H1 (cell line): ENCODE data around the gene RER1. TPM values are rescaled to one million over a fixed set of nuclear protein-coding genes. Genes with fewer than 3 reads are reported as not detected.

Experiments used
- CTCF ChIA-PET: fragments of 300-600 bp; sonication (Branson Sonifier 250); formaldehyde crosslinking; loops from one replicate; lab custom pipeline; 2021; ENCODE audit not compliant: partially characterized antibody; lab: Charles Lee
- POLR2A ChIA-PET: fragments of 300-600 bp; sonication (Branson Sonifier 250); formaldehyde crosslinking; loops from one replicate; lab custom pipeline; 2021; ENCODE audit warnings: inconsistent platforms; ENCODE audit not compliant: partially characterized antibody; lab: Charles Lee
- DNase-seq, 2 experiments: peaks; one replicate each; pipeline versions ENCODE4 v3.0.0 to v3.0.0-alpha.2; 2010 to 2022; ENCODE audit warnings: low spot score in 2 of 2, low read depth in 1 of 2, mixed read lengths in 1 of 2
- FAIRE-seq: peaks from 2 replicates; lab custom pipeline; 2011; peaks lifted over from hg19 to GRCh38; lab: Jason Lieb, UNC
- H2AFZ ChIP-seq: 2 replicates; pipeline ENCODE4 v1.8.1; 2012; ENCODE audit warnings: low read length, inconsistent platforms
- H2AK5ac ChIP-seq: 2 replicates; pipeline ENCODE4 v1.6.1; 2013; ENCODE audit warnings: low read depth, low read length
- H2BK120ac ChIP-seq: replicated peaks from 2 replicates; pipeline ENCODE3; 2013; ENCODE audit warnings: low read depth, low read length, inconsistent platforms
- H2BK12ac ChIP-seq: 2 replicates; pipeline ENCODE4 v1.6.1; 2013; ENCODE audit warnings: low read depth, low read length
- H2BK15ac ChIP-seq: 2 replicates; pipeline ENCODE4 v1.6.1; 2013; ENCODE audit warnings: low read length
- H2BK20ac ChIP-seq: 2 replicates; pipeline ENCODE4 v1.6.1; 2013; ENCODE audit warnings: low read length
- H2BK5ac ChIP-seq: 2 replicates; pipeline ENCODE4 v1.6.1; 2013; ENCODE audit warnings: low read depth, low read length
- H3K14ac ChIP-seq: 2 replicates; pipeline ENCODE4 v1.6.1; 2013; ENCODE audit warnings: inconsistent platforms; ENCODE audit not compliant: insufficient read length
- H3K18ac ChIP-seq: 2 replicates; pipeline ENCODE4 v1.6.1; 2013; ENCODE audit warnings: low read length; ENCODE audit errors: extremely low read depth
- H3K23ac ChIP-seq: 2 replicates; pipeline ENCODE4 v1.6.1; 2013; ENCODE audit warnings: inconsistent platforms; ENCODE audit not compliant: insufficient read length
- H3K23me2 ChIP-seq: 2 replicates; pipeline ENCODE4 v1.6.1; 2013; ENCODE audit warnings: low read depth, low read length
- H3K27ac ChIP-seq: 2 replicates; pipeline ENCODE4 v1.6.1; 2011; ENCODE audit warnings: low read depth, low read length, inconsistent platforms
- H3K27me3 ChIP-seq, 4 experiments: replicated peaks in 1 of 4; 1 replicate in 1 of 4; 2 replicates in 3 of 4; pipeline versions ENCODE4 v1.6.1 to v1.8.1; 2011 to 2013; ENCODE audit warnings: low read length in 3 of 4, mild to moderate bottlenecking in 3 of 4, inconsistent platforms in 2 of 4, mixed read lengths in 2 of 4, moderate library complexity in 1 of 4; ENCODE audit not compliant: control insufficient read depth in 3 of 4, insufficient read depth in 3 of 4; ENCODE audit errors: extremely low read depth in 1 of 4
- H3K36me3 ChIP-seq, 4 experiments: 2 replicates each; pipeline versions ENCODE4 v1.6.1 to v1.8.1; 2011 to 2013; ENCODE audit warnings: mild to moderate bottlenecking in 4 of 4, low read length in 3 of 4, moderate library complexity in 2 of 4, control low read depth in 1 of 4, inconsistent platforms in 1 of 4; ENCODE audit not compliant: insufficient read depth in 4 of 4, control insufficient read depth in 2 of 4
- H3K4ac ChIP-seq: replicated peaks from 2 replicates; pipeline ENCODE3; 2013; ENCODE audit warnings: low read length, low read depth, mixed read lengths, inconsistent platforms; ENCODE audit not compliant: insufficient read length
- H3K4me1 ChIP-seq, 4 experiments: replicated peaks in 1 of 4; 1 replicate in 1 of 4; 2 replicates in 3 of 4; pipeline versions ENCODE4 v1.6.1 to v1.8.1; 2011 to 2013; ENCODE audit warnings: low read length in 3 of 4, inconsistent platforms in 2 of 4, mixed read lengths in 1 of 4; ENCODE audit not compliant: insufficient read depth in 4 of 4, control insufficient read depth in 3 of 4
- H3K4me2 ChIP-seq, 2 experiments: 2 replicates each; pipeline versions ENCODE4 v1.6.1 to v1.8.1; 2011 to 2013; ENCODE audit warnings: low read depth in 2 of 2, low read length in 2 of 2, control low read depth in 1 of 2, inconsistent platforms in 1 of 2, mild to moderate bottlenecking in 1 of 2; ENCODE audit not compliant: insufficient read depth in 1 of 2
- H3K4me3 ChIP-seq, 4 experiments: fragments of 200-600, 300-600 bp in 1 of 4; sonication (generic), shearing (Covaris generic), sonication (Bioruptor Twin) in 1 of 4; 2 replicates each; pipeline versions ENCODE4 v1.5.1 to v1.8.1; 2011 to 2016; ENCODE audit warnings: low read length in 4 of 4, low read depth in 3 of 4, control low read depth in 2 of 4, inconsistent platforms in 2 of 4, mild to moderate bottlenecking in 2 of 4, mixed read lengths in 1 of 4, moderate library complexity in 1 of 4; ENCODE audit not compliant: insufficient read depth in 2 of 4; ENCODE audit errors: extremely low read depth in 1 of 4
- H3K56ac ChIP-seq: replicated peaks from 2 replicates; pipeline ENCODE3; 2013; ENCODE audit warnings: low read depth, mild to moderate bottlenecking, mixed read lengths, low read length, inconsistent platforms; ENCODE audit not compliant: insufficient read length
- H3K79me1 ChIP-seq: 2 replicates; pipeline ENCODE4 v1.6.1; 2013; ENCODE audit warnings: low read depth, low read length, control low read depth
- H3K79me2 ChIP-seq, 2 experiments: 2 replicates each; pipeline versions ENCODE4 v1.6.1 to v1.8.1; 2012 to 2013; ENCODE audit warnings: low read length in 2 of 2, mild to moderate bottlenecking in 2 of 2, inconsistent platforms in 1 of 2; ENCODE audit not compliant: insufficient read depth in 2 of 2, control insufficient read depth in 1 of 2
- H3K9ac ChIP-seq, 4 experiments: replicated peaks in 1 of 4; 1 replicate in 1 of 4; 2 replicates in 3 of 4; pipeline versions ENCODE4 v1.6.1 to v1.8.1; 2011 to 2013; ENCODE audit warnings: low read depth in 3 of 4, low read length in 3 of 4, control low read depth in 2 of 4, mild to moderate bottlenecking in 2 of 4, moderate library complexity in 2 of 4, inconsistent platforms in 1 of 4; ENCODE audit errors: extremely low read depth in 1 of 4
- H3K9me3 ChIP-seq, 2 experiments: 2 replicates each; pipeline versions ENCODE4 v1.6.1 to v1.8.1; 2012 to 2013; ENCODE audit warnings: mild to moderate bottlenecking in 2 of 2, moderate library complexity in 2 of 2, control low read depth in 1 of 2, inconsistent platforms in 1 of 2, low read depth in 1 of 2, low read length in 1 of 2, mixed read lengths in 1 of 2; ENCODE audit not compliant: insufficient read depth in 2 of 2
- H4K20me1 ChIP-seq, 2 experiments: replicated peaks in 1 of 2; 2 replicates each; pipeline versions ENCODE3 to v1.8.1; 2011 to 2013; ENCODE audit warnings: inconsistent platforms in 2 of 2, low read length in 2 of 2, mild to moderate bottlenecking in 1 of 2; ENCODE audit not compliant: insufficient read depth in 2 of 2, control insufficient read depth in 1 of 2
- H4K5ac ChIP-seq: 2 replicates; pipeline ENCODE4 v1.6.1; 2013; ENCODE audit warnings: low read length, low read depth, mixed read lengths, inconsistent platforms; ENCODE audit not compliant: insufficient read length
- H4K8ac ChIP-seq: 2 replicates; pipeline ENCODE4 v1.8.0; 2013; ENCODE audit warnings: mild to moderate bottlenecking, moderate library complexity, low read length, inconsistent platforms; ENCODE audit not compliant: insufficient read depth; ENCODE audit errors: extremely low read depth
- H4K91ac ChIP-seq: replicated peaks from 2 replicates; pipeline ENCODE3; 2013; ENCODE audit warnings: low read length, mixed read lengths, inconsistent platforms; ENCODE audit not compliant: insufficient read length
- CREB1 ChIP-seq: IDR thresholded peaks from 2 replicates; pipeline ENCODE4 v1.6.1; 2012; ENCODE audit warnings: inconsistent platforms
- KDM4A ChIP-seq: IDR thresholded peaks from one replicate; pipeline ENCODE4 v1.7.1; 2012; ENCODE audit warnings: low read depth, mild to moderate bottlenecking, moderate library complexity, low read length, inconsistent platforms; ENCODE audit not compliant: severe bottlenecking
- WGBS, 2 experiments: shearing (Covaris generic) in 1 of 2; methylation state at CpG; one replicate each; pipeline versions ENCODE4 v1.1.6 to v1.1.7; 2013 to 2015; ENCODE audit warnings: low lambda C conversion rate in 2 of 2, mixed read lengths in 2 of 2, inconsistent platforms in 1 of 2, low coverage in 1 of 2, missing lambda C conversion rate in 1 of 2; ENCODE audit not compliant: insufficient replicate concordance in 2 of 2, insufficient coverage in 1 of 2, insufficient read length in 1 of 2; ENCODE audit errors: extremely low coverage in 1 of 2, missing lambda C conversion rate in 1 of 2; 5-methylcytosine and 5-hydroxymethylcytosine counted together
- polyA plus RNA-seq, 7 experiments: library from polyadenylated mRNA; depleted of rRNA in 3 of 7; stranded (reverse) in 5 of 7; unstranded in 2 of 7; fragments of >200 nt in 5 of 7; fragments of 200-250 nt in 2 of 7; gene quantifications; 1 replicate in 5 of 7; 2 replicates in 1 of 7; 4 replicates in 1 of 7; pipeline versions ENCODE4 v1.2.1 to v1.2.3, GENCODE V29; 2011 to 2013; ENCODE audit warnings: missing spikeins in 2 of 7, mixed read lengths in 2 of 7
- total RNA-seq: library from RNA; stranded (reverse); fragmentation: NEBNext Ultra II Directional; extraction: Animal tissue kit (Norgen Biotek cat#: 25700); gene quantifications from 2 replicates; pipeline ENCODE4 v1.2.1, GENCODE V29; 2021

The RER1 gene
- total and polyA plus RNA-seq, 2 of the 8 experiments (the other 6 are each of a cell fraction or from before 2014, with no cell fraction given): 102 to 134 TPM

DNA sequence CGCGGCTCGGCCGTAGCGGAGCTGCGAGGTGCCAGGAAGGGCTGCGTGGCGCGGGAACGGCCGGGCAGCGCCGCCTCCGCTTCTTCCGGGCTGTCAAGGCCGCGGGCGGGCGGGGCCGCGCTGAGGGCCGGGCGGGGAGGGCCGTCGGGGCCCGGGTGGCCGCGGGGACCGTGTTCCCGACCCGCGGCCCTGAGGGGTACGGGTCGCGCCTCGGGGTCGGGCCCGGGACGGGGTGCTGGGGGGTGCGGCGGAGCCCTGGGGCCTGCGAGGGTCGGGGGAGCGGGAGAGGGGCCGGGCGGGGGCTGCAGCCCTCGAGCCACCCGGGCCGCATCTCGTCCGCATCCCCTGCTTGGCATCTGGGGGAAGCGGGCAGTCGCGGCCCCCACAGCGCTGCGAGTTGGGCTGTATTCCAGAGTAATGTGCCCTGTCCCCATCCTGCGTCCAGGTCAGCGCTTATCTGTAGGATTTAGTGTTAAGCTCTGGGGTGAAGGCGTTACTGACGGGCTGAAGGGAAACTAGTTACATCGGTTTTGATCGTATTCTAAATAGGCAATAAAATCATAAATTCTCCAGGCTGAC, 379 bp downstream of the RER1 start:
- Histone ChIP-seq H3K79me2 (peaks cover 4 to 36% of the 10 kb centered on the region in 2 experiments; a peak in 3 of 4 replicates), H3K18ac (no peak overlapping the region), H4K8ac (no peak overlapping the region), H3K27me3 (no peaks in the 10 kb centered on the region), H2AK5ac (no peak overlapping the region), H3K27ac (no peak overlapping the region; the same call in 1 of the 2 replicates), H3K4me1 (peaks cover 0 to 9% (median 2%) of the 10 kb centered on the region in 4 experiments; a peak in 6 of 7 replicates), H3K36me3 (peaks cover under 1 to 11% (median 3%) of the 10 kb centered on the region in 4 experiments; a peak in 6 of 8 replicates), H3K14ac (no peak overlapping the region), H2BK15ac (no peak overlapping the region), H2BK20ac (no peak overlapping the region), H3K23me2 (peaks cover 6% of the 10 kb centered on the region; the same call in 1 of the 2 replicates), H3K4me3 (peak overlapping the region; percentile 79 to 92 (median 85)), H2AFZ (no peak overlapping the region), H3K79me1 (peaks cover 11% of the 10 kb centered on the region), H3K9me3 (no peaks in the 10 kb centered on the region), H2BK120ac (no peak overlapping the region), H3K4ac (no peak overlapping the region), H2BK12ac (no peak overlapping the region), H4K5ac (no peak overlapping the region), H3K23ac (no peak overlapping the region), H4K20me1 (peaks cover 3 to 12% of the 10 kb centered on the region in 2 experiments), H2BK5ac (no peak overlapping the region; the same call in 1 of the 2 replicates), H3K4me2 (peak overlapping the region; percentile 70 to 95), H3K9ac (peak overlapping the region; percentile 25 to 75 (median 55)), H4K91ac (peak overlapping the region; percentile 62), H3K56ac (no peak overlapping the region)
- ChIA-PET CTCF (interaction anchor here (0.6 to 4.0 kb wide), 4 partner anchors 11 to 218 kb away, joined by 3 to 19 read pairs (median 4); no protein-coding TSS in a partner anchor), POLR2A (interaction anchor here (0.6 to 4.1 kb wide), 7 partner anchors 10 to 194 kb away, joined by 3 to 29 read pairs (median 4); partner anchors contain the start of gene PRXL2B)
- TF ChIP-seq KDM4A (peak; percentile 38), CREB1 (no peak)
- FAIRE-seq (no peak), DNase-seq (no peak)
- 9% methylated on average over 20 of the region's 62 CpGs; no CpG with 5 or more reads in 1 of the 2 experiments for WGBS, 2 experiments
